ENCODE results near the gene IGSF9B.

The IGSF9B gene

GRCh38 chr11:133906746-133907145 is 50.0 kb downstream of the IGSF9B start:
- H3K4me2 ChIP-seq (ENCODE audit: low read depth, low read length, poor library complexity, severe bottlenecking) = no peak overlapping the region
- H3K4me3 ChIP-seq (ENCODE audit: insufficient read depth, low read length, poor library complexity, severe bottlenecking) = no peak overlapping the region
- no peaks in the 10 kb centered on the region for H3K79me2 ChIP-seq (ENCODE audit: insufficient read depth, low read length)
- H4K20me1 ChIP-seq (ENCODE audit: low read depth, low read length) = no peaks in the 10 kb centered on the region
- H3K27me3 ChIP-seq (ENCODE audit: low read length) = no peaks in the 10 kb centered on the region
- H2AFZ ChIP-seq (ENCODE audit: low read depth, low read length, severe bottlenecking) = no peak overlapping the region
- TF ChIP-seq CTCF (IDR thresholded peaks at IDR 0.05; ENCODE audit: insufficient read depth, low read length, poor library complexity, severe bottlenecking) = no peak
- no peak for TF ChIP-seq EZH2phosphoT487 (conservative IDR thresholded peaks at IDR 0.05; ENCODE audit: low read length)
- no peak overlapping the region for H3K27ac ChIP-seq (ENCODE audit: low read depth, low read length)
- no peaks in the 10 kb centered on the region for H3K36me3 ChIP-seq (ENCODE audit: low read length)
- no peaks in the 10 kb centered on the region for H3K9me3 ChIP-seq (ENCODE audit: insufficient read depth, low read length)
- H3K9ac ChIP-seq (ENCODE audit: low read length) = no peak overlapping the region
- H3K9me2 ChIP-seq (replicated peaks; ENCODE audit: insufficient read depth, low read length) = no peaks in the 10 kb centered on the region
- no peaks in the 10 kb centered on the region for H3F3A ChIP-seq (ENCODE audit: insufficient read depth)

GRCh38 chr11:133906241-133906640 is 50.5 kb downstream of the IGSF9B start:
- Histone ChIP-seq H3K36me3 (ENCODE audit: low read length) (no peaks in the 10 kb centered on the region), H3K4me2 (ENCODE audit: low read depth, low read length, poor library complexity, severe bottlenecking) (no peak overlapping the region)

GRCh38 chr11:133905677-133906156 is 51.1 kb downstream of the IGSF9B start:
- H3K27ac ChIP-seq (ENCODE audit: low read depth, low read length) = no peak overlapping the region
- H3K9me3 ChIP-seq (ENCODE audit: insufficient read depth, low read length) = no peaks in the 10 kb centered on the region
- TF ChIP-seq CTCF (IDR thresholded peaks at IDR 0.05; ENCODE audit: insufficient read depth, low read length, poor library complexity, severe bottlenecking) (no peak), EZH2phosphoT487 (conservative IDR thresholded peaks at IDR 0.05; ENCODE audit: low read length) (no peak)
- H3K4me3 ChIP-seq (ENCODE audit: insufficient read depth, low read length, poor library complexity, severe bottlenecking) = no peak overlapping the region
- H3F3A ChIP-seq (ENCODE audit: insufficient read depth) = no peaks in the 10 kb centered on the region
- H3K9me2 ChIP-seq (replicated peaks; ENCODE audit: insufficient read depth, low read length) = no peaks in the 10 kb centered on the region
- H4K20me1 ChIP-seq (ENCODE audit: low read depth, low read length) = no peaks in the 10 kb centered on the region
- H3K79me2 ChIP-seq (ENCODE audit: insufficient read depth, low read length) = no peaks in the 10 kb centered on the region
- no peaks in the 10 kb centered on the region for H3K27me3 ChIP-seq (ENCODE audit: low read length)
- no peak overlapping the region for H3K9ac ChIP-seq (ENCODE audit: low read length)
- no peaks in the 10 kb centered on the region for H3K36me3 ChIP-seq (ENCODE audit: low read length)
- H2AFZ ChIP-seq (ENCODE audit: low read depth, low read length, severe bottlenecking) = no peak overlapping the region
- H3K4me2 ChIP-seq (ENCODE audit: low read depth, low read length, poor library complexity, severe bottlenecking) = no peak overlapping the region

More at GRCh38 chr11:133906241-133906640, 50.5 kb downstream of the IGSF9B start:
- Histone ChIP-seq H3K9me3 (ENCODE audit: insufficient read depth, low read length) (no peaks in the 10 kb centered on the region), H3K27me3 (ENCODE audit: low read length) (no peaks in the 10 kb centered on the region), H3K27ac (ENCODE audit: low read depth, low read length) (no peak overlapping the region), H3K4me3 (ENCODE audit: insufficient read depth, low read length, poor library complexity, severe bottlenecking) (no peak overlapping the region), H2AFZ (ENCODE audit: low read depth, low read length, severe bottlenecking) (no peak overlapping the region), H3K9me2 (replicated peaks; ENCODE audit: insufficient read depth, low read length) (no peaks in the 10 kb centered on the region), H3K79me2 (ENCODE audit: insufficient read depth, low read length) (no peaks in the 10 kb centered on the region), H4K20me1 (ENCODE audit: low read depth, low read length) (no peaks in the 10 kb centered on the region), H3F3A (ENCODE audit: insufficient read depth) (no peaks in the 10 kb centered on the region), H3K9ac (ENCODE audit: low read length) (no peak overlapping the region)
- TF ChIP-seq EZH2phosphoT487 (conservative IDR thresholded peaks at IDR 0.05; ENCODE audit: low read length) (no peak), CTCF (IDR thresholded peaks at IDR 0.05; ENCODE audit: insufficient read depth, low read length, poor library complexity, severe bottlenecking) (no peak)
